HuH-7 (cell line): ENCODE data around the gene DCTN2.
A peak's percentile ranks its signal among the peaks of the same experiment; 100 is the strongest.
"Not testable (repeated sequence)": the region's sequence is repeated elsewhere in the genome, so short reads cannot be mapped to it uniquely, and the experiment has no call there.

Experiments
- DNase-seq: peaks from one replicate; pipeline ENCODE4 v3.0.0; 2011; ENCODE audit warnings: low spot score

Gene DCTN2

DNA sequence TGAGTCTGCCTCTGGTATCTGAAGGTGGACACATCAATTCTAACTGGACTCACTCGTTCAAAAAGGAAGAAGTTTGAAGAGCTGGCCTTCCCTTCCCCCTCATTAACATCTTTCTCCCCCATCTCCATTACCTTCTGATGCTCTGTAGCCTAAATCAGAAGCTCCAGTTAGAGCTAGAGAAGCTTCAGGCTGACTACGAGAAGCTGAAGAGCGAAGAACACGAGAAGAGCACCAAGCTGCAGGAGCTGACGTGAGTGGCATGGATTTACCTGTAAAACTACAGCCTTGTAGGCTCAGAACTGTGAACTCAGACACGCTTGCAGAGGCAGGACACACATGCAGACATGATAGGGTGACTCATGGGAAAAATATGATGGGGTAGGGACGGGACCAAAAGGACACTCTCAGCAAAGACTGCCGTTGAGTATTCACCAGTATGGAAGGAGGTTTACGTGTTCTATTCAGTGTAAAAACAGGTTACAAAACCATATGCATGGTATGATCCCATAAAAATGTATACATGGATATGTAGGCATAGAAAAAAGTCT lies 29.7 kb upstream of the DCTN2 start:
- DNase-seq: no peak

- peak; percentile 40 for DNase-seq
These were observed 29.0 kb upstream of the DCTN2 start for GRCh38 chr12:57575771-57576612.

DNA sequence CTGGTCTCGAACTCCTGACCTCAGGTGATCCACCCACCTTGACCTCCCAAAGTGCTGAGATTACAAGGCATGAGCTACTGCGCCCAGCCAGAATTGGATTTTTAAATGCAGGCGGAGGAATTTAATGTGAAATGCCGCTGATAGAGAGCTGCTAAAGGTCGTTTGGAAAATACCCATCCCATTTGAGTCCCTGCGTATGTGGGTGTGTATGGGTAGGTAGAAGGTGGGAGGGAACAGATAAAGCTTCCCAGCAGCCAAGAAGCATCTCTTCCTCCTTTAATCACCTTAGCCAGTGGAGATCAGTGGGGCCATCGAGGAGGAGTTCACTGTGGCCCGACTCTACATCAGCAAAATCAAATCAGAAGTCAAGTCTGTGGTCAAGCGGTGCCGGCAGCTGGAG lies 27.8 kb upstream of the DCTN2 start:
- DNase-seq: no peak

DNA sequence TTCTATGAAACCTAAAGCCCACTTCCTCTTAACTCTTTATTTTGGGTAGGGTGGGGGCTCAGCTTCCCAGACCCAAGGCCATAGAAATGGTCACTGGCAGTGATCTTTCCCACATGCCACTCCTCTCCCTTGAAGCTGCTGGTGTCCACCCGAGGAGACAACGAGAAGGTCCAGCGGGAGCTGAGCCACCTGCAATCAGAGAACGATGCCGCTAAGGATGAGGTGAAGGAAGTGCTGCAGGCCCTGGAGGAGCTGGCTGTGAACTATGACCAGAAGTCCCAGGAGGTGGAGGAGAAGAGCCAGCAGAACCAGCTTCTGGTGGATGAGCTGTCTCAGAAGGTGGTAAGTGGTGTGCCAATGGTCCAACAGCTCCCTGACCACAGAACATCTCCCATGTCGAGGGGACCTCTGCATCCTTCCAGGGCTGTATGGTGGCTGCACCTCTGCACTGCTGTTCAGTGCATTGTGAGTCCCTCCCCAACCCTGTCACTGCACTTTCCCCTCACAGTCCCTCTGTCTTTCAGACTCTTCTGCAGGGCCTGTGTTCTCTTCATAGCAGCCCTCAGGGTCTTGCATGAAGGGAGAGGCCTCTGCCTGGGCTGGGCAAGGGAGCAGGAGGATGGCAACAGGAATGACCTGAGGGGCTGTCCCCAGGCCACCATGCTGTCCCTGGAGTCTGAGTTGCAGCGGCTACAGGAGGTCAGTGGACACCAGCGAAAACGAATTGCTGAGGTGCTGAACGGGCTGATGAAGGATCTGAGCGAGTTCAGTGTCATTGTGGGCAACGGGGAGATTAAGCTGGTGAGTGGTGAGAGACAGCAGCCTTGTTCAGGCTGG lies 25.2 kb upstream of the DCTN2 start:
- DNase-seq: no peak

- not testable (repeated sequence) for DNase-seq
These were observed 23.4 kb upstream of the DCTN2 start for GRCh38 chr12:57570438-57570837.

DNA sequence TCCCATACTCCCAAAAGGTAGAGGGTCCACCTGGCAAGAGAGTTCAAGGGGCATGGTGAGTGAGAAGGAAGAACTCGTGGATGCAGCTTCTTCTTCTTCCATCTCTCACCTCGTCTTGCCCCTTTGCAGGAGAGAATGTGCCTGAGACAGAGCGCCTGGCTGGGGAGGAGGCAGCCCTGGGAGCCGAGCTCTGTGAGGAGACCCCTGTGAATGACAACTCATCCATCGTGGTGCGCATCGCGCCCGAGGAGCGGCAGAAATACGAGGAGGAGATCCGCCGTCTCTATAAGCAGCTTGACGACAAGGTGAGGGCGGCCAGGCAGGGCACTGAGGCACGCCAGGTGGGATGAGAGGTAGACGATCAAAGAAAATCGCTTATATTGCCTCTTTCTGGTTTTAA lies 22.9 kb upstream of the DCTN2 start:
- no peak for DNase-seq

GRCh38 chr12:57568838-57569237 lies 21.8 kb upstream of the DCTN2 start:
- DNase-seq: no peak

DNA sequence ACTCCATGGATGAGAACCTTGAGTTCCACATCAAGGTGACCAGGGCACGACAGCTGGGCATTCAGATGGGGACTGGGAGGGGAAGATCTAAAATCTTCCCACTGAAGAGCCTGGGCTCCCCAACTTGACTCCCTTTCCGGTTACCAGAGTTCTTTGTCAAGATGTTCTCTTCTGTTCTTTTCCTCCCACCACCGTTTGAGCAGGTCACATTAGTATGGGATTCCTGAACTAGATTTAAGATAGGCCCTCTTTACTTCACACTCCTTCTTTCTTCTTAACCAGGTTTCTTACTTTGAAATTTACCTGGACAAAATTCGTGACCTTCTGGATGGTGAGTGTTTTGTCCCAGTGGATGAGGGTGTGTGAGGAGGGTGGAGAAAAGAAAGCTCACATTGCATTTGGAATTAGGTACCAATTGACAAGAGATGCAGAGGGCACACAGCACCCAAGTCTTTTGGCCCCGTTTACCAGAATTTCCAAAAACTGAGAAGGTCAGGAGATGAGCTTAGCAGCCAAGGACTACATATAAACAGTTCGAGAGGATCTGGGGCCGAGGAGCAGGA lies 17.3 kb upstream of the DCTN2 start:
- DNase-seq: no peak

DNA sequence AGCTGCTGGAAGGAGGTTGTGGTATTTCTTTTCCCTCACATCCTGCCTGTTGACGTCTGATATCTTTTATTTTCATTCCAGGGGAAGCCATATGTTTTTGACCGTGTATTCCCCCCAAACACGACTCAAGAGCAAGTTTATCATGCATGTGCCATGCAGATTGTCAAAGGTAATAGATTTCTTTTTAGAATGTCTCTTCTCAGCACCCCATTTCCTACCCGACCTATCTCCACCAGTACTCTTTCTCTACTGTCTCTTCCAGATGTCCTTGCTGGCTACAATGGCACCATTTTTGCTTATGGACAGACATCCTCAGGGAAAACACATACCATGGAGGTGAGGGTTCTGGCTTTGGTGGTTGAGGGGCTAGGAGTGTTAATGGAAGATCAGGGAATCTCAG lies 16.4 kb upstream of the DCTN2 start:
- DNase-seq: no peak

- DNase-seq: not testable (repeated sequence)
These were observed 14.1 kb upstream of the DCTN2 start for GRCh38 chr12:57561117-57561516.

- no peak for DNase-seq
These were observed 13.5 kb upstream of the DCTN2 start for GRCh38 chr12:57560516-57560915.

- DNase-seq: no peak
These were observed 11.9 kb upstream of the DCTN2 start for GRCh38 chr12:57558864-57559263.

- DNase-seq: no peak
These were observed 7.9 kb upstream of the DCTN2 start for GRCh38 chr12:57554897-57555296.

GRCh38 chr12:57554453-57554852 lies 7.5 kb upstream of the DCTN2 start:
- DNase-seq: no peak

DNA sequence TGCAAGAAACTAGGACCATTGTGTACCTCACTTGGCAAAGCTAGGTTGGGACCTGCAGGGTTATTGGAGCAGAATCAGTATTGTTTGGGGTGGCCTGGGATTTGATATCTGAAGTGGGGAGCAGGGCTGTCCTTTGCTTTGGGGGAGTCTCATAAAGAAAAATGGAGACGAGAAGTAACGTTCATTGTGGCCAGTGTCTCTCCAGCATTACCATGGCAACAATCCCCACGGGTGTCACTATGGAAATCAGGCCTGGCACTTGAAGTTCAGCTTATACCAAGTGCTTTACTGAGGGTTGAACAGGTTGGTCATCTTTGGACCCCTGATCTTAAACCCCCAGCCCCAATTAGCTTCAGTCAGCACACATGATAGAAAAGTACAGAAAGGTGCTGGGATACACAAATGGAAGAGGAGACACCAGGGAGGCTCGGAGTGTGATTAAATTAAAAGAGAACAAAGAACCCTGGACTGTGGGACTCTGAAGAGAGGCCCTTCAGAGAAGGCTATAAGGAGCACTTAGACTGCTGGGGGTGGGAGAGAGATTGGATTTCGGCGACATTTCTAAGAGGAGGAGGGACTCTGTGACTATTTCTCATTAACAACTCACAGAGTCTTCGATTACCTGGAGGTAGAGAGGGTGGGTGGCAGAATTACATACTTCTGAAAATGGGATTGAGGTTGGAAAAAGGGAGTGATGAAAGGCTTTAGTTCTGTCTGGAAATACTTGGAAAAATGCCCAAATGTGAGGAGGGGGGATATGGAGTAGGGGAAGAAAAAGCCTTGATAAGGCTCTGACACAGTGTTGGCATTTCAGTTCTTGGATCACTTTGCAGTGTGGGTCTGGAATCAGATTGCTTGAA lies 6.6 kb upstream of the DCTN2 start:
- no peak for DNase-seq

GRCh38 chr12:57552835-57553313 lies 5.9 kb upstream of the DCTN2 start:
- no peak for DNase-seq

DNA sequence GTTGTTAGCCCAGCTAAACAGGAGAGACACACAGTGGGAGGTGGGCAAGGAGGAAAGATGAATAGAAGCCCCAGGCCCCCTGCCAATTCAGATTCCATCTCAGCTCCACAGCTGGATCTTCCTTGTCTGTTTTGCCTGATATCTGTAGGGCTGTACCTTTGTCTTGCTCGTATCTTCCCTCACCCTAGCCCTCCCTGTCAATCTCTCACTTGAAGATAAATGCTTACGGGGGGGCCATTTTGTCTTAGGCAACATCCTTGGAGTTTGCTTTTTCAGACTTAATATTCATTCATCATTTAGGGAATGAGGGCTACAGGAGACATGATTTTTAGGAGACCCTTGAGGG lies 5.3 kb upstream of the DCTN2 start:
- no peak for DNase-seq

DNA sequence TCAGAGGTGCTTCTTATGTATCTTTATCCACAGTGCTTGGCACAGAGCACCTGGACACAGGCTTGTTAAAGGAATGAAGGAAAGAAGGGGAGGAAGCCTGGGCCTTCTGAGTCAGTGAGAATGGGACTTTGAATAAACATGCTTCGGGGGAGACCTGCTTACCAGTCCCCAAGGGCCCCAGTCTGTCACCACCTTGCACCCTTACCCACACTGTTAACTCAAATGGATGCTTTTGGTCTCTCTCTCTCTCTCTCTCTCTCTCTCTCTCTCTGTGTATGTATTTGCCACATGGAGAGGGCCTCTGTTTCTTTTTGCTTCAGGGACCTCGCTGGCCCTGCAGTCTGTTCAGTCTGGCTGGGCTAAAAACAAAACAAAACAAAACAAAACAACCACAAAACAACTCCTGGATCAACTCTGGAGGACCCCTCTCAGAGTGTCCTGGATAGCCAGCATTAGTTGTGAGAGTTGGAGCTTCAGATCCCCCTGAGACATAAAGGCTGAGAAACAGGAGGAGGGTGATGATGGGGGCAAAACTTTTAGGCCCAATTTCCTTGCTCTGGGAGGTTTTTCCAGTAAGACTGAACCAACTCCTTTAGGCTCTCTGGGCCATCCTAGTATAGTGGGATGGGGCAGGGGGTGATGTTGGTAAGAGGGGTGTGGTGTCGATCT lies 4.8 kb upstream of the DCTN2 start:
- DNase-seq: no peak

- DNase-seq: no peak
These were observed 3.9 kb upstream of the DCTN2 start for GRCh38 chr12:57550641-57551549.
